Mesenchymal stem cell (in vitro differentiated cells and primary cell): ENCODE measurements around the gene RPTOR.

ENCODE experiments used
- DNase-seq: peaks from one replicate; pipeline ENCODE4 v3.0.0-alpha.2; 2013
- H2AFZ ChIP-seq: one replicate; pipeline ENCODE4 v1.6.1; 2013; ENCODE audit warnings: low read depth, mild to moderate bottlenecking, control low read depth, inconsistent platforms, low read length, moderate library complexity
- H2AK5ac ChIP-seq: 2 replicates; pipeline ENCODE4 v1.6.1; 2013; ENCODE audit warnings: low read length, moderate library complexity, mild to moderate bottlenecking, inconsistent platforms; ENCODE audit not compliant: severe bottlenecking
- H2BK120ac ChIP-seq: one replicate; pipeline ENCODE4 v1.6.1; 2013; ENCODE audit warnings: low read depth, mild to moderate bottlenecking, inconsistent platforms, low read length, moderate library complexity
- H2BK12ac ChIP-seq, 2 experiments: one replicate each; pipeline ENCODE4 v1.6.1; 2013; ENCODE audit warnings: inconsistent platforms in 2 of 2, low read length in 2 of 2, mild to moderate bottlenecking in 2 of 2, moderate library complexity in 2 of 2, control low read depth in 1 of 2
- H2BK15ac ChIP-seq: one replicate; pipeline ENCODE4 v1.6.1; 2013; ENCODE audit warnings: mild to moderate bottlenecking, low read depth, inconsistent platforms; ENCODE audit not compliant: poor library complexity, severe bottlenecking
- H2BK5ac ChIP-seq: 2 replicates; pipeline ENCODE4 v1.6.1; 2013; ENCODE audit warnings: low read depth, mild to moderate bottlenecking, low read length, control low read depth, inconsistent platforms; ENCODE audit not compliant: poor library complexity, severe bottlenecking
- H3K14ac ChIP-seq, 2 experiments: one replicate each; pipeline ENCODE4 v1.6.1; 2013; ENCODE audit warnings: inconsistent platforms in 2 of 2, low read length in 2 of 2, control low read depth in 1 of 2, mild to moderate bottlenecking in 1 of 2, moderate library complexity in 1 of 2
- H3K18ac ChIP-seq, 2 experiments: one replicate each; pipeline ENCODE4 v1.6.1; 2013; ENCODE audit warnings: inconsistent platforms in 2 of 2, low read length in 2 of 2, control low read depth in 1 of 2, low read depth in 1 of 2, mild to moderate bottlenecking in 1 of 2
- H3K23ac ChIP-seq, 2 experiments: one replicate each; pipeline ENCODE4 v1.6.1; 2013; ENCODE audit warnings: inconsistent platforms in 2 of 2, low read length in 2 of 2, mild to moderate bottlenecking in 2 of 2, moderate library complexity in 2 of 2, control low read depth in 1 of 2
- H3K27ac ChIP-seq: 2 replicates; pipeline ENCODE4 v1.5.1; 2013; ENCODE audit warnings: mild to moderate bottlenecking, moderate library complexity, low read length, control low read depth, inconsistent platforms; ENCODE audit not compliant: poor library complexity, severe bottlenecking
- H3K27me3 ChIP-seq, 2 experiments: 2 replicates each; pipeline versions ENCODE4 v1.6.1 to v1.7.0; 2013; ENCODE audit warnings: low read length in 2 of 2, mild to moderate bottlenecking in 2 of 2, moderate library complexity in 2 of 2, control low read depth in 1 of 2, inconsistent platforms in 1 of 2; ENCODE audit not compliant: control insufficient read depth in 1 of 2, insufficient read depth in 1 of 2
- H3K36me3 ChIP-seq, 2 experiments: 2 replicates each; pipeline versions ENCODE4 v1.6.1 to v1.7.0; 2013; ENCODE audit warnings: low read length in 2 of 2, control low read depth in 1 of 2, inconsistent platforms in 1 of 2, low read depth in 1 of 2, mild to moderate bottlenecking in 1 of 2; ENCODE audit not compliant: insufficient read depth in 2 of 2, control insufficient read depth in 1 of 2
- H3K4ac ChIP-seq, 2 experiments: one replicate each; pipeline ENCODE4 v1.6.1; 2013; ENCODE audit warnings: inconsistent platforms in 2 of 2, low read length in 2 of 2, mild to moderate bottlenecking in 2 of 2, moderate library complexity in 2 of 2, control low read depth in 1 of 2, low read depth in 1 of 2
- H3K4me1 ChIP-seq: 2 replicates; pipeline ENCODE4 v1.6.1; 2013; ENCODE audit warnings: low read depth, low read length, control low read depth; ENCODE audit not compliant: control insufficient read depth, insufficient read depth
- H3K4me2 ChIP-seq: 2 replicates; pipeline ENCODE4 v1.6.1; 2013; ENCODE audit warnings: low read length, mild to moderate bottlenecking, inconsistent platforms; ENCODE audit not compliant: poor library complexity, severe bottlenecking
- H3K4me3 ChIP-seq, 2 experiments: 2 replicates each; pipeline versions ENCODE4 v1.5.1 to v1.7.0; 2013; ENCODE audit warnings: low read length in 2 of 2, mild to moderate bottlenecking in 2 of 2, control low read depth in 1 of 2, low read depth in 1 of 2; ENCODE audit not compliant: insufficient read depth in 1 of 2
- H3K79me1 ChIP-seq: replicated peaks from 2 replicates; pipeline ENCODE4 v1.6.1; 2013; ENCODE audit warnings: mild to moderate bottlenecking, control low read depth, low read length, inconsistent platforms; ENCODE audit not compliant: poor library complexity, severe bottlenecking
- H3K9ac ChIP-seq: 2 replicates; pipeline ENCODE4 v1.7.0; 2013; ENCODE audit warnings: mild to moderate bottlenecking, low read length, moderate library complexity
- H3K9me3 ChIP-seq: 2 replicates; pipeline ENCODE4 v1.7.0; 2013; ENCODE audit warnings: mild to moderate bottlenecking, low read length; ENCODE audit not compliant: control insufficient read depth
- H4K8ac ChIP-seq: one replicate; pipeline ENCODE4 v1.6.1; 2013; ENCODE audit warnings: inconsistent platforms, mild to moderate bottlenecking, low read length, moderate library complexity
- H4K91ac ChIP-seq: one replicate; pipeline ENCODE4 v1.6.1; 2013; ENCODE audit warnings: mild to moderate bottlenecking, low read length, inconsistent platforms
- WGBS: methylation state at CpG from one replicate; pipeline ENCODE4 v1.1.7; 2013; ENCODE audit warnings: mixed read lengths; 5-methylcytosine and 5-hydroxymethylcytosine counted together

The RPTOR gene

DNA sequence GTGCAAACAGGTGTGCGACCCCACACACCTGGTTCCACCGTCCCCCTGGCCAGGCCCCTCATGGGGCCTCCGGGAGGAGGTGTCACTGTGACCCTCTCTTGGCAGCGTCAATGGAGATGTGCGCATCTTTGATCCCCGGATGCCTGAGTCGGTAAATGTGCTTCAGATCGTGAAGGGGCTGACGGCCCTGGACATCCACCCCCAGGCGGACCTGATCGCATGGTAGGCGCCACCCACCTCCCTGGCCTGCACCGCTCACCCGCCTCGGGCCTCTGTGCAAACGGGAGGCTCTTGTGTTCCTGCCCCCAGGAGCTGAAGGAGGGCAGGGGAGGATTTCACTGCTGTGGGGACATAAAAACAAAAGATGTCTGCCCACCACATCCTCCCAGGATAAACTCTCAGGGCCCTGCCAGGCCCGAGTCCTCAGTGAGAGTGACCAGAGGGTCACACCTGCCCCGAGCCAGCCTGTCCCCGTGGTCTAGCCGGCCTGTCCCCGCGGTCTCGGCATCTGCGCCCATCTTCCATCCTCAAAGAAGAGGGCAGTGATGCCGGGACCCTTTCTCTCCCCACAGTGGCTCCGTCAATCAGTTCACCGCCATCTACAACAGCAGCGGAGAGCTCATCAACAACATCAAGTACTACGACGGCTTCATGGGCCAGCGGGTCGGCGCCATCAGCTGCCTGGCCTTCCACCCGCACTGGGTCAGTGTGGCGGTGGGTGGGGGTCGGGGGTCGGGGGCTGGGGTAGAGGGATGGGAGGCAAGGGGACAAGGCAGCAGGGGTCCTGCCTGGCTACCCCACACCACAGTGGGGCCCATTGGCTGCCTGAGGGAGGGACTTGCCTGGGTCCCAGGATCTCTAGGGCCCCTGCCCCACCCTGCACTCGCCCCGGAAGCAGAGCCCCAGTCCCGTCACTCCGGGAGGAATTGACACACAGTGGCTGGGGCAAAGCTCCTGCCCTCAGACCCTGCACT lies 418.0 kb downstream of the RPTOR start:
- H4K8ac ChIP-seq, result no peak overlapping the region
- no peak overlapping the region for H3K4ac ChIP-seq
- H3K23ac ChIP-seq, result no peak overlapping the region
- H3K4me2 ChIP-seq, result no peak overlapping the region
- no peak overlapping the region for H2BK15ac ChIP-seq
- no peaks in the 10 kb centered on the region for H3K79me1 ChIP-seq
- no peak overlapping the region for H3K14ac ChIP-seq
- no peak overlapping the region for H3K27ac ChIP-seq
- no peak for DNase-seq
- no peaks in the 10 kb centered on the region for H3K9me3 ChIP-seq
- H2BK120ac ChIP-seq, result no peak overlapping the region
- H3K27me3 ChIP-seq, result no peaks in the 10 kb centered on the region
- H2BK12ac ChIP-seq, result no peak overlapping the region
- H3K4me3 ChIP-seq, result no peak overlapping the region
- peaks cover 5% of the 10 kb centered on the region for H3K4me1 ChIP-seq
- no peak overlapping the region for H2AK5ac ChIP-seq
- no peak overlapping the region for H2AFZ ChIP-seq
- H2BK5ac ChIP-seq, result no peak overlapping the region
- H4K91ac ChIP-seq, result no peak overlapping the region
- 94% methylated on average over 40 of the region's 41 CpGs for WGBS
- H3K9ac ChIP-seq, result no peak overlapping the region
- H3K36me3 ChIP-seq, result peaks cover 8 to 58% of the 10 kb centered on the region in 2 experiments
- H3K18ac ChIP-seq, result no peak overlapping the region

DNA sequence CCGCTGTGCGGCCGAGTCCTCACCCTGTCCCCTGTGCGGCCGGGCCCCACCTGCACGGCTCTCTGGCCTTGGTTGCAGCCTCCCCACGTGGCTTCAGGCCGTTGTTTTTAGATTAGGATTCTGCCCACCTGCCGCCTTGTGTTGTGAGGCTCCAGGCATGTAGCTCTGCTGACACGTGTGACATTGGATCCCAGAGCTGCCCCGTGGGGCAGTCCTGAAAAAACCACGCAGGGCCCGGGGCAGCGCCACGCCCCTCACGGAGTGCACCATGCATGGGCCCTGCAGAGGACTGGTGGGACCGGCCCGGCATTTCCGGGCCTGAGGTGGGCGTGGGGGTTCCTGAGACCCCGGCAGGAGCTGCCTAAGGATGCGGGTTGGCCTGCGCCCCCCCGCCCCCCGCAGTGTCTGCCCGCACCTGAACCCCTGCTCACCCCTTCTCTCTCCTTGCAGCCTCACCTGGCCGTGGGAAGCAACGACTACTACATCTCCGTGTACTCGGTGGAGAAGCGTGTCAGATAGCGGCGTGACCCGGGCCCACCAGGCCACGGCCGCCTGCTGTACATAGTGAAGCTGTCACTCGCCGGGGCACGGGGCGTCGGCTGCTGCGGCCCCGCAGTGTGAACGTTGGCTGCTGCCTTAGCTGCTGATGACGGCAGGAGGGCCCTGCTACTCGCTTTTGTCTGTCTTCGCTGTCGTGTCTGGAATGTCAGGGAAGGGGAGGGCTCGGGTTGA lies 419.3 kb downstream of the RPTOR start:
- Histone ChIP-seq H3K4me1 (peaks cover 12% of the 10 kb centered on the region), H2BK12ac (no peak overlapping the region), H3K4me2 (no peak overlapping the region), H2AK5ac (no peak overlapping the region), H3K9me3 (no peaks in the 10 kb centered on the region), H2BK120ac (no peak overlapping the region), H2BK15ac (no peak overlapping the region), H2BK5ac (no peak overlapping the region), H3K27ac (no peak overlapping the region), H2AFZ (no peak overlapping the region), H3K9ac (no peak overlapping the region), H3K79me1 (no peaks in the 10 kb centered on the region), H3K14ac (no peak overlapping the region), H4K91ac (no peak overlapping the region), H3K4ac (no peak overlapping the region), H4K8ac (no peak overlapping the region), H3K23ac (no peak overlapping the region), H3K27me3 (peaks cover 0 to 6% of the 10 kb centered on the region in 2 experiments), H3K4me3 (no peak overlapping the region), H3K18ac (no peak overlapping the region), H3K36me3 (peaks cover 8 to 57% of the 10 kb centered on the region in 2 experiments)
- 96% methylated on average over 49 of the region's 49 CpGs for WGBS
- no peak for DNase-seq

DNA sequence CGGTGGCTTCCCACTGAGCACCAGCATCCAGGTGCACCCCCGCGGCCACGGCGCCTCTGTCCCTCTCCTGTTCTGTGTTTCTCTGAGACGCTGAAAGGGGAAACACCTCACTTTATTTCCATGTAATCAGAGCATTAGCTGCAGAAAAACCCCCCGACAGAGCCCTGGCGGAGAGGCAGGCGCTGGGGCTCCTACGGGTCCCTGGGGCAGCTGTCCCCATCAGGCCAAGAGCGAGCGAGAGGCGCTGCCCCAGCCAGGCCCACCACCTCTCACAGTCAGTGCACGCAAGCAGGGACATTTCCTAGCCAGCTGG lies 419.9 kb downstream of the RPTOR start:
- Histone ChIP-seq H3K14ac (no peak overlapping the region), H3K9me3 (no peaks in the 10 kb centered on the region)

More for the DNA sequence above, 419.9 kb downstream of the RPTOR start:
- H3K79me1 ChIP-seq, result no peaks in the 10 kb centered on the region
- no peak overlapping the region for H2BK12ac ChIP-seq
- H3K27ac ChIP-seq, result no peak overlapping the region
- peaks cover 0 to 12% of the 10 kb centered on the region in 2 experiments for H3K27me3 ChIP-seq
- no peak overlapping the region for H4K91ac ChIP-seq
- H4K8ac ChIP-seq, result no peak overlapping the region
- WGBS, result 94% methylated on average over 14 of the region's 14 CpGs
- H3K4me3 ChIP-seq, result no peak overlapping the region
- H2BK15ac ChIP-seq, result no peak overlapping the region
- peaks cover 8 to 57% of the 10 kb centered on the region in 2 experiments for H3K36me3 ChIP-seq
- peaks cover 11% of the 10 kb centered on the region for H3K4me1 ChIP-seq
- no peak overlapping the region for H2AK5ac ChIP-seq
- H2AFZ ChIP-seq, result no peak overlapping the region
- no peak for DNase-seq
- H3K23ac ChIP-seq, result no peak overlapping the region
- no peak overlapping the region for H3K4me2 ChIP-seq
- no peak overlapping the region for H2BK5ac ChIP-seq
- H3K4ac ChIP-seq, result no peak overlapping the region
- H3K9ac ChIP-seq, result no peak overlapping the region
- no peak overlapping the region for H2BK120ac ChIP-seq
- no peak overlapping the region for H3K18ac ChIP-seq
